ENCODE results near the gene SINHCAF.

DNA sequence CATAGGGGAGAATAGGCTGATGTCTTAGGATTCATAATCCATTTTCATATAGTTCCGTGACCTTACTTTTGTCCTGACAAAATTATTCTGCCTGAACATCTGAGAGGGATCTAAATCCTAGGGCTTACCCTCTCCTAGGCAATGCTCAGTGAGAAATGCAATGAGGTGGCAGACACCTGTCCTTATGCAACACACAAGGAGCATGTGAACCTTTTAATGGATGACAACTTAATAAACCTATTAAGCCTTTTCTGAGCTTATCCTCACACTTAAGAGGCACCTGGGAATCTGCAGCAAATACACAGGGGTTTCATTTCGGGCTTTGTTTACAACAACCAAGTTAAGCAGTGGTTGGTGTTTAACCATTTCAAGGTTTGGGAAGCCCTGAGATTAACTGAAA lies 24.6 kb downstream of the SINHCAF start:
- TF ChIP-seq, protein P1, sequence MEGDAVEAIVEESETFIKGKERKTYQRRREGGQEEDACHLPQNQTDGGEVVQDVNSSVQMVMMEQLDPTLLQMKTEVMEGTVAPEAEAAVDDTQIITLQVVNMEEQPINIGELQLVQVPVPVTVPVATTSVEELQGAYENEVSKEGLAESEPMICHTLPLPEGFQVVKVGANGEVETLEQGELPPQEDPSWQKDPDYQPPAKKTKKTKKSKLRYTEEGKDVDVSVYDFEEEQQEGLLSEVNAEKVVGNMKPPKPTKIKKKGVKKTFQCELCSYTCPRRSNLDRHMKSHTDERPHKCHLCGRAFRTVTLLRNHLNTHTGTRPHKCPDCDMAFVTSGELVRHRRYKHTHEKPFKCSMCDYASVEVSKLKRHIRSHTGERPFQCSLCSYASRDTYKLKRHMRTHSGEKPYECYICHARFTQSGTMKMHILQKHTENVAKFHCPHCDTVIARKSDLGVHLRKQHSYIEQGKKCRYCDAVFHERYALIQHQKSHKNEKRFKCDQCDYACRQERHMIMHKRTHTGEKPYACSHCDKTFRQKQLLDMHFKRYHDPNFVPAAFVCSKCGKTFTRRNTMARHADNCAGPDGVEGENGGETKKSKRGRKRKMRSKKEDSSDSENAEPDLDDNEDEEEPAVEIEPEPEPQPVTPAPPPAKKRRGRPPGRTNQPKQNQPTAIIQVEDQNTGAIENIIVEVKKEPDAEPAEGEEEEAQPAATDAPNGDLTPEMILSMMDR (IDR thresholded peaks at IDR 0.05; ENCODE audit: low read depth, low read length): no peak
- no peak for TF ChIP-seq EZH2phosphoT487 (IDR thresholded peaks at IDR 0.05; ENCODE audit: low read depth)

All from OCI-LY3 (cell line).